GM23338 (cell line): ENCODE measurements around the gene ZNHIT1. TPM values are rescaled to one million over a fixed set of nuclear protein-coding genes. Genes with fewer than 3 reads are reported as not detected.
"Not testable (repeated sequence)": the region's sequence is repeated elsewhere in the genome, so short reads cannot be mapped to it uniquely, and the experiment has no call there.

Source experiments
- ATAC-seq: fragments of 200-7000 bp; cut with Tn5 transposase; 3 replicates; pipeline ENCODE4 v1.9.1; 2020
- DNase-seq: peaks from one replicate; pipeline ENCODE4 v3.0.0-alpha.2; 2015; ENCODE audit warnings: low spot score
- H2AFZ ChIP-seq: fragments of 200-600 bp; sonication (generic); 2 replicates; pipeline ENCODE4 v1.8.0; 2016; ENCODE audit warnings: antibody characterized with exemption, mild to moderate bottlenecking, moderate library complexity
- H3F3A ChIP-seq: fragments of 200-600 bp; sonication (generic); replicated peaks from 2 replicates; pipeline ENCODE4 v1.8.0; 2017; ENCODE audit warnings: antibody characterized with exemption, mixed run types, low read depth
- H3K27ac ChIP-seq: fragments of 200-600 bp; sonication (generic); 2 replicates; pipeline ENCODE4 v1.6.1; 2016; ENCODE audit warnings: low read depth
- H3K27me3 ChIP-seq: fragments of 200-600 bp; sonication (generic); 2 replicates; pipeline ENCODE4 v1.8.0; 2016; ENCODE audit warnings: mild to moderate bottlenecking, mixed run types, moderate library complexity; ENCODE audit not compliant: insufficient read depth
- H3K36me3 ChIP-seq: fragments of 200-600 bp; sonication (generic); 2 replicates; pipeline ENCODE4 v1.8.0; 2016; ENCODE audit warnings: mild to moderate bottlenecking; ENCODE audit not compliant: insufficient read depth
- H3K4me1 ChIP-seq: fragments of 200-600 bp; sonication (generic); 2 replicates; pipeline ENCODE4 v1.8.0; 2016; ENCODE audit warnings: mild to moderate bottlenecking, moderate library complexity; ENCODE audit not compliant: insufficient read depth
- H3K4me2 ChIP-seq: fragments of 200-600 bp; sonication (generic); 2 replicates; pipeline ENCODE4 v1.7.1; 2017; ENCODE audit warnings: mixed run types
- H3K4me3 ChIP-seq: fragments of 200-600 bp; sonication (generic); 2 replicates; pipeline ENCODE4 v1.6.1; 2016; ENCODE audit warnings: mixed run types
- H3K79me2 ChIP-seq: fragments of 200-600 bp; sonication (generic); replicated peaks from 2 replicates; pipeline ENCODE4 v1.8.0; 2017; ENCODE audit warnings: mild to moderate bottlenecking; ENCODE audit not compliant: insufficient read depth
- H3K9me2 ChIP-seq: fragments of 200-600 bp; sonication (generic); 2 replicates; pipeline ENCODE4 v1.8.0; 2017; ENCODE audit not compliant: insufficient read depth
- H4K20me1 ChIP-seq: fragments of 200-600 bp; sonication (generic); replicated peaks from 2 replicates; pipeline ENCODE4 v1.8.0; 2017; ENCODE audit warnings: mild to moderate bottlenecking; ENCODE audit not compliant: insufficient read depth
- H3K27ac Mint-ChIP-seq: 2 replicates; pipeline ENCODE4 v1.8.0; 2020; ENCODE audit warnings: inconsistent platforms, mild to moderate bottlenecking, moderate library complexity, mixed read lengths
- H3K27me3 Mint-ChIP-seq: 3 replicates; pipeline ENCODE4 v1.8.0; 2022; ENCODE audit warnings: low read depth, mild to moderate bottlenecking, moderate library complexity, mixed read lengths, inconsistent platforms; ENCODE audit not compliant: insufficient read depth, poor library complexity
- H3K36me3 Mint-ChIP-seq: 3 replicates; pipeline ENCODE4 v1.8.0; 2021; ENCODE audit warnings: low read depth, mild to moderate bottlenecking, inconsistent platforms, moderate library complexity, mixed read lengths
- H3K4me1 Mint-ChIP-seq: 3 replicates; pipeline ENCODE4 v1.8.0; 2020; ENCODE audit warnings: mild to moderate bottlenecking, inconsistent platforms, mixed read lengths
- H3K4me3 Mint-ChIP-seq: 3 replicates; pipeline ENCODE4 v1.8.0; 2021; ENCODE audit warnings: moderate library complexity, mild to moderate bottlenecking, inconsistent platforms, mixed read lengths
- H3K9me3 Mint-ChIP-seq: 3 replicates; pipeline ENCODE4 v1.8.0; 2020; ENCODE audit warnings: moderate library complexity, mild to moderate bottlenecking, inconsistent platforms, mixed read lengths
- CREB1 ChIP-seq: fragments of 250-450 bp; sonication (Bioruptor Pico); IDR thresholded peaks from 2 replicates; pipeline ENCODE4 v1.5.0; 2020; ENCODE audit warnings: low read depth, mild to moderate bottlenecking, moderate library complexity
- ETS1 ChIP-seq: IDR thresholded peaks from 2 replicates; pipeline ENCODE4 v1.6.1; 2016; ENCODE audit warnings: antibody characterized with exemption
- EZH2 ChIP-seq: fragments of 200-600 bp; sonication (generic); IDR thresholded peaks from one replicate; pipeline ENCODE4 v1.8.0; 2017; ENCODE audit warnings: antibody characterized with exemption, mild to moderate bottlenecking, low read depth; ENCODE audit not compliant: unreplicated experiment
- JUNB ChIP-seq: IDR thresholded peaks from one replicate; pipeline ENCODE4 v1.6.1; 2016; ENCODE audit warnings: antibody characterized with exemption; ENCODE audit not compliant: unreplicated experiment
- POLR2AphosphoS5 ChIP-seq: IDR thresholded peaks from 2 replicates; pipeline ENCODE4 v1.6.1; 2016; ENCODE audit warnings: antibody characterized with exemption, low read depth
- REST ChIP-seq: IDR thresholded peaks from one replicate; pipeline ENCODE4 v1.6.1; 2018; ENCODE audit warnings: antibody characterized with exemption; ENCODE audit not compliant: unreplicated experiment
- STAT1 ChIP-seq: IDR thresholded peaks from one replicate; pipeline ENCODE4 v1.6.1; 2016; ENCODE audit warnings: antibody characterized with exemption; ENCODE audit not compliant: unreplicated experiment
- ZNF114 ChIP-seq: fragments of 250-450 bp; sonication (Bioruptor Pico); IDR thresholded peaks from 2 replicates; pipeline ENCODE4 v1.5.0; 2020; ENCODE audit warnings: mild to moderate bottlenecking, moderate library complexity
- ZNF462 ChIP-seq: fragments of 250-450 bp; sonication (Bioruptor Pico); IDR thresholded peaks from 2 replicates; pipeline ENCODE4 v1.5.0; 2020; ENCODE audit warnings: mild to moderate bottlenecking, moderate library complexity
- polyA plus RNA-seq: library from polyadenylated mRNA; unstranded; fragments of >200 nt; fragmentation: Nextera tagmentation; extraction: Ambion mirVana; gene quantifications from 2 replicates; pipeline ENCODE4 v1.2.1, GENCODE V29; 2016
- total RNA-seq: library from RNA; depleted of rRNA; stranded (reverse); fragments of >200 nt; shearing (Covaris generic); gene quantifications from 2 replicates; pipeline ENCODE4 v1.2.3, GENCODE V29; 2014

Gene ZNHIT1
- total and polyA plus RNA-seq, 2 experiments from 2014 or later, result 64.6 to 113 TPM

- TF ChIP-seq ZNF462, result no peak
- no peak for TF ChIP-seq STAT1
- TF ChIP-seq REST, result no peak
- no peak for TF ChIP-seq EZH2
Measured at GRCh38 chr7:101250324-101250723, 32.4 kb downstream of the ZNHIT1 start (continued).

- Mint-ChIP-seq H3K9me3 (no peaks in the 10 kb centered on the region; the same call in 2 of the 3 replicates), H3K27me3 (peaks cover 4% of the 10 kb centered on the region), H3K4me1 (peaks cover 12% of the 10 kb centered on the region), H3K27ac (peak overlapping the region; percentile 93), H3K4me3 (peak overlapping the region; percentile 97), H3K36me3 (peaks cover 18% of the 10 kb centered on the region)
- peak; percentile 100 for ATAC-seq
- peak overlapping the region; percentile 77 for H3K4me3 ChIP-seq
- H3K4me2 ChIP-seq, result peak overlapping the region; percentile 83
- no peaks in the 10 kb centered on the region for H3K36me3 ChIP-seq
- peak overlapping the region; percentile 84 for H2AFZ ChIP-seq
- TF ChIP-seq ETS1 (peak; percentile 57; the same call in 1 of the 2 replicates), POLR2AphosphoS5 (peak; percentile 77), JUNB (no peak), ZNF114 (CRISPR knock-in tag) (no peak), CREB1 (CRISPR knock-in tag) (no peak)
- DNase-seq, result peak; percentile 100
- peaks cover 6% of the 10 kb centered on the region; the same call in 1 of the 2 replicates for H3K4me1 ChIP-seq
- peaks cover 10% of the 10 kb centered on the region; the same call in 1 of the 2 replicates for H4K20me1 ChIP-seq
- H3K79me2 ChIP-seq, result peaks cover 46% of the 10 kb centered on the region
- no peaks in the 10 kb centered on the region for H3K27me3 ChIP-seq
- no peaks in the 10 kb centered on the region for H3K9me2 ChIP-seq
- peak overlapping the region; percentile 53 for H3K27ac ChIP-seq
- 0 out of 2 replicates have a peak, but pooled peaks cover 8% of the 10 kb centered on the region for H3F3A ChIP-seq
Measured at GRCh38 chr7:101251871-101252659, 34.1 kb downstream of the ZNHIT1 start.

- H3K79me2 ChIP-seq, result peaks cover 36% of the 10 kb centered on the region
- peaks cover 11% of the 10 kb centered on the region for H3K36me3 Mint-ChIP-seq
- H3K4me1 ChIP-seq, H3K27me3 ChIP-seq, H3K9me2 ChIP-seq, H3K27ac ChIP-seq, H3K27ac Mint-ChIP-seq, H3K9me3 Mint-ChIP-seq, H3K4me1 Mint-ChIP-seq, H3F3A ChIP-seq, H3K4me2 ChIP-seq, ATAC-seq, H3K4me3 Mint-ChIP-seq, H3K36me3 ChIP-seq, H3K27me3 Mint-ChIP-seq, DNase-seq: not testable (repeated sequence)
- H2AFZ ChIP-seq, result peak overlapping the region; percentile 83; the same call in 1 of the 2 replicates
- peaks cover 10% of the 10 kb centered on the region; the same call in 1 of the 2 replicates for H4K20me1 ChIP-seq
- peak overlapping the region; percentile 51; the same call in 1 of the 2 replicates for H3K4me3 ChIP-seq
Measured at GRCh38 chr7:101253199-101253598, 35.2 kb downstream of the ZNHIT1 start.
